Neural progenitor cell (in vitro differentiated cells): Measurements from ENCODE around the gene CCL26. TPM values are rescaled to one million over a fixed set of nuclear protein-coding genes. Genes with fewer than 3 reads are reported as not detected.

Source experiments
- DNase-seq: peaks from one replicate; pipeline ENCODE4 v3.0.0-alpha.2; 2016; ENCODE audit warnings: low spot score
- H2AFZ ChIP-seq: fragments of 200-600 bp; sonication (generic); replicated peaks from 2 replicates; pipeline ENCODE4 v1.6.1; 2016; ENCODE audit warnings: antibody characterized with exemption
- H3F3A ChIP-seq: fragments of 200-600 bp; sonication (generic); 2 replicates; pipeline ENCODE4 v1.6.1; 2016; ENCODE audit warnings: antibody characterized with exemption, low read depth
- H3K27ac ChIP-seq: fragments of 200-600 bp; sonication (generic); 2 replicates; pipeline ENCODE4 v1.5.1; 2016; ENCODE audit warnings: mild to moderate bottlenecking
- H3K27me3 ChIP-seq: fragments of 200-600 bp; sonication (generic); 2 replicates; pipeline ENCODE4 v1.6.1; 2016; ENCODE audit warnings: mild to moderate bottlenecking, moderate library complexity
- H3K36me3 ChIP-seq: fragments of 200-600 bp; sonication (generic); 2 replicates; pipeline ENCODE4 v1.5.1; 2016
- H3K4me1 ChIP-seq: fragments of 200-600 bp; sonication (generic); 2 replicates; pipeline ENCODE4 v1.6.1; 2016; ENCODE audit warnings: mixed run types
- H3K4me2 ChIP-seq: fragments of 200-600 bp; sonication (generic); 2 replicates; pipeline ENCODE4 v1.6.1; 2016
- H3K4me3 ChIP-seq: fragments of 200-600 bp; sonication (generic); 2 replicates; pipeline ENCODE4 v1.5.1; 2016
- H3K79me2 ChIP-seq: fragments of 200-600 bp; sonication (generic); 2 replicates; pipeline ENCODE4 v1.6.1; 2016; ENCODE audit warnings: low read depth
- H3K9ac ChIP-seq: fragments of 200-600 bp; sonication (generic); 2 replicates; pipeline ENCODE4 v1.6.1; 2016
- H3K9me3 ChIP-seq: fragments of 200-600 bp; sonication (generic); 2 replicates; pipeline ENCODE4 v1.5.1; 2016; ENCODE audit warnings: low read depth
- H4K20me1 ChIP-seq: fragments of 200-600 bp; sonication (generic); 2 replicates; pipeline ENCODE4 v1.6.1; 2016; ENCODE audit warnings: low read depth
- H3K27ac Mint-ChIP-seq: 3 replicates; pipeline ENCODE4 v1.8.0; 2021; ENCODE audit warnings: mixed read lengths
- H3K27me3 Mint-ChIP-seq: 2 replicates; pipeline ENCODE4 v1.8.0; 2022; ENCODE audit warnings: low read depth, mild to moderate bottlenecking, inconsistent platforms, moderate library complexity, mixed read lengths; ENCODE audit not compliant: insufficient read depth
- H3K36me3 Mint-ChIP-seq: 3 replicates; pipeline ENCODE4 v1.8.0; 2021; ENCODE audit warnings: mixed read lengths
- H3K4me1 Mint-ChIP-seq: 3 replicates; pipeline ENCODE4 v1.8.0; 2021; ENCODE audit warnings: mixed read lengths
- H3K4me3 Mint-ChIP-seq: 3 replicates; pipeline ENCODE4 v1.8.0; 2021; ENCODE audit warnings: mild to moderate bottlenecking, moderate library complexity, mixed read lengths
- H3K9me3 Mint-ChIP-seq: 3 replicates; pipeline ENCODE4 v1.8.0; 2020; ENCODE audit warnings: mixed read lengths
- CTCF ChIP-seq: fragments of 200-600 bp; sonication (generic); IDR thresholded peaks from 2 replicates; pipeline ENCODE4 v1.5.1; 2017; ENCODE audit warnings: antibody characterized with exemption, mild to moderate bottlenecking
- EZH2 ChIP-seq: fragments of 200-600 bp; sonication (generic); IDR thresholded peaks from 2 replicates; pipeline ENCODE4 v1.6.1; 2017; ENCODE audit warnings: antibody characterized with exemption, mild to moderate bottlenecking, moderate library complexity
- EZH2phosphoT487 ChIP-seq: fragments of 200-600 bp; sonication (generic); IDR thresholded peaks from 2 replicates; pipeline ENCODE4 v1.6.1; 2017; ENCODE audit warnings: antibody characterized with exemption
- total RNA-seq: library from RNA; depleted of rRNA; stranded (reverse); fragments of >200 nt; gene quantifications from 2 replicates; pipeline ENCODE4 v1.2.3, GENCODE V29; 2015; ENCODE audit warnings: low replicate concordance

The CCL26 gene
- total RNA-seq, 1 donor from 2014 or later, result not detected

- no peak overlapping the region for H3K4me3 ChIP-seq
- no peaks in the 10 kb centered on the region for H3K9me3 ChIP-seq
- peaks cover 12% of the 10 kb centered on the region for H3K9me3 Mint-ChIP-seq
- H2AFZ ChIP-seq, result no peak overlapping the region
- no peak overlapping the region for H3K4me2 ChIP-seq
- H3K79me2 ChIP-seq, result no peaks in the 10 kb centered on the region
- TF ChIP-seq EZH2phosphoT487 (no peak), CTCF (no peak)
- H3K4me1 Mint-ChIP-seq, result no peaks in the 10 kb centered on the region
- H3K27me3 Mint-ChIP-seq, result peaks cover 5% of the 10 kb centered on the region
- no peak for DNase-seq
- no peaks in the 10 kb centered on the region for H3K4me1 ChIP-seq
- H3K4me3 Mint-ChIP-seq, result no peak overlapping the region
- H3K9ac ChIP-seq, result no peak overlapping the region
- H3K36me3 ChIP-seq, result no peaks in the 10 kb centered on the region
- H3F3A ChIP-seq, result no peaks in the 10 kb centered on the region
- H3K27me3 ChIP-seq, result no peaks in the 10 kb centered on the region
- no peaks in the 10 kb centered on the region for H4K20me1 ChIP-seq
- H3K27ac ChIP-seq, result no peak overlapping the region
- H3K36me3 Mint-ChIP-seq, result no peaks in the 10 kb centered on the region
- no peak overlapping the region for H3K27ac Mint-ChIP-seq
Measured at GRCh38 chr7:75811894-75812678, 40.1 kb upstream of the CCL26 start.

- Histone ChIP-seq H3F3A (no peaks in the 10 kb centered on the region), H3K27ac (no peak overlapping the region), H3K4me3 (no peak overlapping the region), H3K4me1 (no peaks in the 10 kb centered on the region), H3K36me3 (no peaks in the 10 kb centered on the region), H3K27me3 (no peaks in the 10 kb centered on the region), H3K79me2 (no peaks in the 10 kb centered on the region), H3K9ac (no peak overlapping the region), H4K20me1 (no peaks in the 10 kb centered on the region), H2AFZ (no peak overlapping the region), H3K4me2 (no peak overlapping the region), H3K9me3 (no peaks in the 10 kb centered on the region)
- no peaks in the 10 kb centered on the region for H3K4me1 Mint-ChIP-seq
- no peak for TF ChIP-seq EZH2phosphoT487
- TF ChIP-seq CTCF, result no peak
- no peak for TF ChIP-seq EZH2
- H3K36me3 Mint-ChIP-seq, result no peaks in the 10 kb centered on the region
- no peak overlapping the region for H3K4me3 Mint-ChIP-seq
- H3K9me3 Mint-ChIP-seq, result peaks cover 20% of the 10 kb centered on the region
- peaks cover 6% of the 10 kb centered on the region for H3K27me3 Mint-ChIP-seq
- no peak overlapping the region for H3K27ac Mint-ChIP-seq
- DNase-seq, result no peak
Measured at GRCh38 chr7:75809396-75809795, 37.4 kb upstream of the CCL26 start.

GRCh38 chr7:75808106-75808505 lies 36.1 kb upstream of the CCL26 start:
- no peak for DNase-seq
- no peaks in the 10 kb centered on the region for H3K4me1 Mint-ChIP-seq
- no peaks in the 10 kb centered on the region for H3K79me2 ChIP-seq
- H3K36me3 ChIP-seq, result no peaks in the 10 kb centered on the region
- no peak overlapping the region for H3K4me2 ChIP-seq
- no peaks in the 10 kb centered on the region for H3K36me3 Mint-ChIP-seq
- TF ChIP-seq EZH2, result no peak
- no peak for TF ChIP-seq EZH2phosphoT487
- TF ChIP-seq CTCF, result no peak
- no peaks in the 10 kb centered on the region for H4K20me1 ChIP-seq
- no peaks in the 10 kb centered on the region for H3K9me3 ChIP-seq
- H3K27me3 ChIP-seq, result no peaks in the 10 kb centered on the region
- H3K4me1 ChIP-seq, result no peaks in the 10 kb centered on the region
- H3F3A ChIP-seq, result no peaks in the 10 kb centered on the region
- H3K27me3 Mint-ChIP-seq, result peaks cover 5% of the 10 kb centered on the region
- no peak overlapping the region for H3K27ac Mint-ChIP-seq
- no peak overlapping the region for H3K4me3 Mint-ChIP-seq
- peaks cover 22% of the 10 kb centered on the region for H3K9me3 Mint-ChIP-seq
- no peak overlapping the region for H3K4me3 ChIP-seq
- H3K9ac ChIP-seq, result no peak overlapping the region
- H2AFZ ChIP-seq, result no peak overlapping the region
- no peak overlapping the region for H3K27ac ChIP-seq
